GM19043 (cell line): ENCODE results near the gene EVX1.

Experiments used
- ATAC-seq: cut with Tn5 transposase; IDR thresholded peaks from one replicate; pipeline ENCODE4 v1.9.1; 2021; ENCODE audit warnings: low read depth; ENCODE audit not compliant: unreplicated experiment

EVX1 gene

DNA sequence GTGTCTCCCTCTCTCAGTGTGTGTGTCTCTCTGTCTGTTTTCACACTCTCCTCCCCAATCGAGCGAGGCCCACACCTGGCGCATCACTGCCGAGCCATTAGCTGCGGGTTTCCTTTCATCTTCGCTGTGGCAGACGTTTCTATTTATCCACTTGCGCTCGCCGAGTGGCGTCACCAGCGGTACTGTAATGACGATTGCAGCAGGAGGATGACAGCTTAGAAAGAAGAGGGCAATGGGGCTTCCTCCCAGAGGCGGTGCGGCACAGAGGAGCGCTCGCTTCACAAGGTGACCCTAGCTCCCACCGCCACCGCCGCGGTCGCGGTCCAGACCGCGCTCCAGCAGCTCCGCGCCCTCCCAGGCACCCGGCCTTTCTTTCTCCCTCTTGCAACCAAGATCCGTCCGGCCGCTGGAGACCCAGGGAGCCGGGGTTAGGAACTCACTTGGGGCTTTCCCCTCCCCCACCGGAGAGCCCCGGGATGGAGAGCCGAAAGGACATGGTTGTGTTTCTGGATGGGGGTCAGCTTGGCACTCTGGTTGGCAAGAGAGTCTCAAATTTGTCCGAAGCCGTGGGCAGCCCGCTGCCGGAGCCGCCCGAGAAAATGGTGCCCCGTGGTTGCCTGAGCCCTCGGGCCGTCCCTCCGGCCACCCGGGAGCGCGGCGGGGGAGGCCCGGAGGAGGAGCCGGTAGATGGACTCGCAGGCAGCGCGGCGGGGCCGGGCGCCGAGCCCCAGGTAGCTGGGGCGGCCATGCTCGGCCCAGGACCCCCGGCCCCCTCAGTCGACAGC is at the start of gene EVX1:
TSS of gene EVX1 (plus strand) at position 248 of the 785 bp plus-strand sequence. CDS start at position 477, 229 bp downstream.
- no peak for ATAC-seq

DNA sequence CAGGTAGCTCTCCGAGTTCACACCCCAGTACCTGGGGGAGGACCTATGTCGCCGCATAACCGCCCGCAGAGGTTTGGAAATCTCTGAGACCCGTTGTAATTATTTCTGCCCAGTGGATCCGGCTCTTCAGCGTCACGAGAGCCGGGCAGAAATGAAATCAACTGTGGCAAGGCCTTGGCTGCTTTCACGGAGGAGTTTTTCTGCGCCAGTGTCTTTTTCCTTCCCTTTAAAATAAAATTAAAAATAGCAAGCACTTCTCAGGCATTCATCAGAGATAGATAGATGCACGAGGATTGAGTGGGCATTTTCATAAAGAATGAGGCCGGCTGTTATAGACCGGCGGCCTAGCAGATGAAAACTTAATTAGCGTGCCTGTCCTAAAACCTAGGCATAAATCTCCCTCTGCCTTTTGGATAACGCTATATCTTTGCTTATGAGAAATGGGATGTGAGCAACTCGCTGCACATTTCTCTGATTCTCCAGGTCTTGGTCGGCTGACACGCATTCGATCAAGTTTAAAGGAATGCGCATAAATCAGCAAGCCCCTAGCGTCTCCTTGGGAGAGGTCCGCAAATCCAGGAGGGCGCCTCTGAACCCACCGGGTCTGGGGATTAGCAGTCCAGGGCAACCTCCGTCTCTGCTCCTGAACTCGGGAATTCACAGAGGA is 49.1 kb upstream of the EVX1 start:
- no peak for ATAC-seq

DNA sequence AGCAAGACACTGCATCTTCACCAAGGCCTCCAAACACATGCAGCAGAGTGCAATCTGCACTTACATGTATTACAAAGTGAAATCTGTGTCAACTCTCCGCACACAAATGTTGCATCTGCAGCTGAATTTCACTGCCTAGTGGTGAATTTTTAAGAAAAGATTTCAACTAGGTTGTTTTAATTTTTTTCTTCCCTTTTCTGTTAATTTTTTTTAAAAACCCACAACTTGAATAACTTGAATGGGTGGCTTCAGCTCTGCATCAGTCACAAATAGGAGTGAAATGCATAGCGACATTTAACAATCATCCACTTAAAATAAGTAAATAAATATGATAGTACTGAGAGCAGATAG is 48.6 kb upstream of the EVX1 start:
- ATAC-seq: no peak

DNA sequence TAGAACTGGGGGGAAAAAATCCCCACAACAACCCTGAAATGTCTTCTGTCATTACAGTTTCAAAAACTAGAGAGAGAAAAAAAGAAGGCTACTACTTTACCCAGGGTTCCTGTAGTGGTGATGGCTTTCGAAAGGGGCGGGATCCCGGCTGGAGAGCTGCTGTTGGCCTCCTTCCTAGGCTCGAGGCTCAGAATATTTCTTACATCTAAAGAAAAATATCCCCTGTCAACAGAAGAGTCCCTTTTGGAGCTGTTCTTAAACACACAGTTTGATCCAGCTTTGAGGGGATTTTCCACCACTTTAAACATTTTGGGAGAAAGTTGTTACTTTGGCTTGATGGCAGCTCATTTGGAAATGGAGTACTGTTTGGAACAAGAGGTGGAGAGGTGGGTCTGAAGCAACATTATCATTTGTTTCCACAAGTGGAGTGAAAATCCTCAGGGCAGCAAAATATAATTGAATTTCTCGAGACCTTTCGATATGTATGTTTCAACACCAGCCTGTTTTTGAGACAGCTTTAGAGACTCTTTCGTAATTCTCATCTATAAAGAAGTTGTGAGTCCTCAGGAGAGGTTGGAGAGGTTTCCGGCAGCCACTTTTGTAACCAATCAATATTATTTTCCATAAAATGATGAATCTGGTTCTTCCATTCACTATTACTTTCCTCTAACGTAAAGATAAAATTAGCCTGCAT is 47.8 kb upstream of the EVX1 start:
- no peak for ATAC-seq

DNA sequence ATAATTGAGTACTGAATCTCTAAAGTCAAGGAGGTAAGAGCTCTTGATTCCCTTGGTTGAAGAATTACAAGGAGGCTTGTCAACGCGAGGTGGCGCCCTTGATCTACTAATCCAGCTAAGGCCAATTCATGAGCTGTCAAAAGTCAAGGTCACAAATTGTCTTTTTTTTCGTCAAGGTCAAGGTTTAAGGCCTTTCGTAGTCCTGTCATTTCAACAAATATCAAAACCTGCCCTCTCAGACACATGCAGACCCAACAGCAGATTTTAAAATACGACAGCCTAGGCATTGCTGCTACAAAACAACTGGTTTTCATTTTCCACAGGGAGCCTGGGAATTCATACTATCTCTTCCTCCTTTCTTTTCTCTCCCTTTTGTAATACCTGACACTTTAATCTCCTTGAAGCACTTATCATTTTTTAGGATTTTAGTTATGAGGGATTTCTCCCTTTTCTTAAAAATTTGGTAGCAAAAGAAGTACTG is 46.3 kb upstream of the EVX1 start:
- ATAC-seq: no peak

DNA sequence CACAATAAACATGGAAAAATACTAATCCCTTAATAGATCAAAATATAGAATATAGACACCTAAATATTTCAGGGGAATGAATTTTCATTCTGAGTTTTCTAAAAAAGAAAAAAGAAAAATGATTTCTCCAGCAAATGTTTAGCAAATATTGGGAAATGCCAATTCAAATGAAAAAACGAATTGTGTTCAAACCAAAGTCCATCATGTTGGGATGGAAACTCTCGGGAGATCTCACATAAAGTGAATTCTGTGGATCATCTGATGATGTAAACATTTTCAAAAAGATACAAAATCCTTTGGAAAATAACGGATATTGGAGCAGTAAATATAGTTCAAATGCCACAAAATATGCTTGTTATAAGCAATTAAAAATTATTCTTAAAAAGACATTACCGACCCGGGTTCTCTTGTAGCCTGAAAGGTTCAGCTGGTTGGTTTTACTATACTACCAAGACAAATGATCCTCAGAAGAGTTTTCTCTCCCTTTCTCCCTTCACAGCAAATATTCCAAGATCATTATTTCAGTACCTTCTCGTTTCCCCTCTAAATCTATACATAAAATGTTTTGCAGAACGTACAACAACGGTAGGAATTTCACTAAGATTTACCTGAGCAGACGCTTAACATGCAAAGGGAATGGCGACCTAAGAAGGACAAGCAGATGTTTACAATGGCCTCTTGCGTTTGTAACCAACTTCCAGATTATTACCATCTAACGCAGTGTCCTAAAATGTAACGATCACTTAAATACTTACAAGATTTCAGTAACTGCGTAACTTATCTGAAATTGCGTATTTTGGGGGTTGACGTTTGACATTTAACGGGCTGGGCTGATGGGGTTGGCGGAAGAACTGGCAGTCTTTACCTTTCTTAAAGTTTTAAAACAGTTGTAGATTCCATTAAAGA is 45.2 kb upstream of the EVX1 start:
- ATAC-seq: no peak

DNA sequence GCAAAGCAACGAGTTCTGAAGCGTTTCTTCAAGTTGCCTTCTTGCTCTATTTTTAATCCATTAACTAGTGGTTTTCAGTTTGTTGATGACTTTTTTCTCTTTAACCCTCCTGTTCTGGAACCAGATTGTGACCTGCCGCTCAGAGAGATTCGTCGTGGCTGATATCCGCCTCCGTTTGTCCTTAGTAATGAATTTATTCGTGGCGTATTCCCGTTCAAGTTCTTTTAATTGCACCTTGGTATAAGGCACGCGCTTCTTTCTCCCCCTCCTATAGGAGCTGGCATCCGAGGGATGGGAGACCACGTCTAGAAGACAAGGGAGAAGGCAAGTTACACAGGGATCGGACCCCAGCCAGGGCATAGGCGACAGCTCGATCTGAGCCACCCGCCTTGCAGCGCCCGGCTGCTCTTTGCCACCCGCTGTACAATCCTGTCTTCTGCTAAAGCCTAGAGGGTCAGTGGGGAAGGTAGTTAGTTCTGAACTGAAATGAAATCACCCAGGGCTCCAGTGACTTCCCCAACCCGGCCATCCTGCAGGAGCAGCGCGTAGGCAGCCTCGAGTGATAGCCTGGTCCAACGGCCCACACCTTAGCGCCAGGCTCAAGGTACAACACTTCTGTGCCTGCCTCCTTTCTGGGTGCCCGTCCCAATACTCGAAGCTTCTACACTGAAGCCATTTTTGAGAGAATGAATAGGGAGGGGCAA is 44.3 kb upstream of the EVX1 start:
- no peak for ATAC-seq

DNA sequence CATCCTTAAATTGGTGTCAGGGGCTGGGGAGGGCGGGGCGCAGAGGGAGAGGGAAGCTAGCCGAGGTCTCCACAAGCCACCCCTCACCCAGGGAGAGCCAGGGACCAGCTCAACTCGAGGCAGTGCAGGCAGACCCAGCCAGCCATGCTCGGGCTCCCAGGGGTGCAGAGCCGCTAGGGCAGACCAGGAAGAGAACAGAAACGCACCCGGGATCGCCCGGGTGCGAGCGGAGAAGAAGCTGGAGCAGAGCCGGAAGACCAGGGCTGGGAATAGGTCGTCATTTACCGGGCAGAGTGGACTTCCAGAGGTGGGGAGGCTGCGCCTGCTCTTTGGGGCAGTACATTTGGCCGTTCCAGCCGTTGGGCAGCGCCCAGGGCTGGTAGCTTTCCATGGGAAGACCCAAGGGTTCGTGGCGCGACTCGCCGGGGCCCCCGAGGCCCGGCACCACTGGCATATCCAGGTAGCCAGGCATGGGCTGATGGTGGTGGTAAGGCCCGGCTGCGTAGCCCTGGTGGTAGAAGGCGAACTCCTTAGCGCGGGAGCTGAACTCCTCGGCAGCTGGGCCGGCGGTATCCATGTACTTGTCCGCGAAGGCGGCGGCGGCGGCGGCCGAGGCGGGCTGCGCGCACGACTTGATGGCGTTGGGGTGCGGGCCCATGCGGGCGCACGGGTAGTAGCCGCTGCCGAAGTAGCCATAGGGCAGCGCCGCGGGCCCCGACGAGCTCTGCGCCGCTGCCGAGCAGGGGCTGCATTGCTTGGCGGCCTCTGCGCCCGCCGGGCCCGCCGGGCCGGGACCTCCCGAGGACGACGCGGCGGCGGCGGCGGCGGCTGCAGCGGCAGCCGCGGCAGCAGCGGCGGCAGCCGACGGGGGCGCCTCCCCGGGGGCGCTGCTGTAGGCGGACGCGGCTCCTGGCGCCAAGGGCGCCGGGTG is 43.5 kb upstream of the EVX1 start:
- ATAC-seq: no peak

DNA sequence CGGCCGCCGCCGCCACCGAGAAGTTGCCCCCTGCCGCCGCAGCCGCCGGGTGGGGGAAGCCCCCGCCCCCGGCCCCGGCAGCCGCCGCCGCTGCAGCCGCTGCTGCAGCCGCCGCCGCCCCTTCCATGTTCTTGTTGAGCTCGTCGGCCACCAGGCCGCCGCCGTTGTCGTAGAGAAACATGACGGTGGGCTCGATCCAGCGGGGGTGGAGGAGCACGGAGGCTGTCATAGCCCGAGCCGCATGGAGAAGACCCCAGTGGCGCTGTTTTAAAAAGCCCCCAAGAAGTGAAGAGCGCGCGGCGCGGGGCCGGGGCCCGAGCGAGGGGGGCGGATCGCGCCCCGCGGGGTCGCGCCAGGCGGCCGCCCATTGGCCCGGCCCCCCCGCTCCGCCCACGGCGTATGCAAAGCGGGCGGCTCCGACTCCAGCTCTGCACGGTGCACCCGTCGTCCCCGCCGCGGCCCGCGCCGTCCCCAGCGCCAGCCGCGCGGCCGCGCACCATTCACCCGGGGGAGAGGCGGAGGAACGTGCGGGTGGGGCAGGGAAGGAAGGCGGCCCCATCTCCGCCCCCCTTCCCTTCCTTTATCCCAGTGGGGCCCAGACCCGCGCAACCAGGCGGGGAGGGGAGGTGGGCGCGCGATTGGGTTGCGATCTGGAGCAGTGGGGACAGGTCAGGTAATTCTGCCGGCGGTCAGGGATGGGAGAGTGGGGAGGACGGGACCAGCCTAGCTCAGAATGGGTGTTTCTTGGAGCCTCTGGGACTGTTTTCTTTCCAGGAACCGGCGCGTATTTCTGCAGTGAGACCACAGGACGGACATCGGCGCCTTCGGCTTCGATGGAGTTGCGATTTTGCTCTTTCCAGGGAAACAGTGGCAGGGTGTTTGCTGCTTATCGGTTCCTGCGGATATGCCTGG is 42.5 kb upstream of the EVX1 start, which contains the start of gene HOXA13:
TSS of gene HOXA13 (minus strand) at position 243 of the 912 bp plus-strand sequence. CDS start at position 229, 14 bp downstream.
- ATAC-seq: no peak

DNA sequence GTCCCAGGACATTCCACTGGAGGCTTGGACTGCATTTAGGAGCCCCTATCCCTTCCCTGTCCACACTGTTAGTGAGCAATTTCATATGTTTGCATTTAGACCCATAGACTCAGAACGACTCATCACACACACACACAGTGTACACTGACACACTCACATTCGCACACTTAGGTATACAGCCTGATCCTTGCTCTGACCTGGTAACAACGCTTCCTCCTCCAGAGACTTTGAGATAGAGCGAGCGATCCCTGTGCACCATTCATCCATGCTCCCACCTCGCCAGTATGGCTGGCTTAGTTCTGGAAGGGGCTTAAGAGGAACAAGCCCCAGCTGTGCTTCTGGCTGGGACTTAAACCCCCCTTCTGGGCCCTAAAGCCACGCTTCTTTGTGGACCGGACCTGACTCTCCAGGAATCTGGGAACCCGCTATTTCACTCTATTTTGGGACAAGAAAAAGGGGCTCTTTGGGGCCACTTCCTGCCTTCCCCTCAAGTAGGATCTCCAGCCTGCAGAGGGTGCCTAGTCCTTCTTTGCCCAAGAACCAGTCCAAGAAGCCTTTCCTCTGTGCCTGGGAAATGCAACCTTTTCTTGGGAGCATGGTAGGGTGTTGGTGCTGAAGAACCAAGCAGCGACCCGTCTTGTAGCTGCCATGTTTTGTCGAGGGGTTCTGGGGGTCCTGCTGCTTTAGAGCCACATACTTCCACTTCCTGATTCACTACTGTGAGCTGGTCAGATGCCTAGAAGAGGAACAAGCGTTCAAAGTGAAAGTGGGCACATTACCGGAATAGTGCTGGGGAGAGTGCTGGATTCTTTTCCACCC is 41.6 kb upstream of the EVX1 start:
- ATAC-seq: no peak

DNA sequence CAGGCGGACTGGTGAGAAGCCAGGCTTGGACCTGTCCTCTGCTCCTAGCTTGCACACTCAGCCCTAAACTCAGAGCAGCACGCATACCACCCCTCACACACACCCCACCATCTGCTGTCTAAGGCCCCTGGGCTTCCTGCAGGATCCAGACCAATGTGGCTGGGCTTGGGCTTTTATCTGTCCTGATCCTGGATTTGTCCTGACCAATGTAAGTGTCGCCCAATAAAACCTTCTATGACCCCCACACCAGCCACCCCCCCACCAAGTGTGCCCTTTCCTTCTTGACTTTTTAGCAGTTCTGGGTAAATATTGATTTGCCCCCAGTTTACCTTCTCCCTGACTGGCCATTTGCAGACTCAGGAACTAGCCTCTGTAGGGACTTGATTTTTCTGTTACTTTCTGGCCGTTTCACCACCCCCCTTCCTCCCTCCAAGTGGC is 41.0 kb upstream of the EVX1 start:
- no peak for ATAC-seq

DNA sequence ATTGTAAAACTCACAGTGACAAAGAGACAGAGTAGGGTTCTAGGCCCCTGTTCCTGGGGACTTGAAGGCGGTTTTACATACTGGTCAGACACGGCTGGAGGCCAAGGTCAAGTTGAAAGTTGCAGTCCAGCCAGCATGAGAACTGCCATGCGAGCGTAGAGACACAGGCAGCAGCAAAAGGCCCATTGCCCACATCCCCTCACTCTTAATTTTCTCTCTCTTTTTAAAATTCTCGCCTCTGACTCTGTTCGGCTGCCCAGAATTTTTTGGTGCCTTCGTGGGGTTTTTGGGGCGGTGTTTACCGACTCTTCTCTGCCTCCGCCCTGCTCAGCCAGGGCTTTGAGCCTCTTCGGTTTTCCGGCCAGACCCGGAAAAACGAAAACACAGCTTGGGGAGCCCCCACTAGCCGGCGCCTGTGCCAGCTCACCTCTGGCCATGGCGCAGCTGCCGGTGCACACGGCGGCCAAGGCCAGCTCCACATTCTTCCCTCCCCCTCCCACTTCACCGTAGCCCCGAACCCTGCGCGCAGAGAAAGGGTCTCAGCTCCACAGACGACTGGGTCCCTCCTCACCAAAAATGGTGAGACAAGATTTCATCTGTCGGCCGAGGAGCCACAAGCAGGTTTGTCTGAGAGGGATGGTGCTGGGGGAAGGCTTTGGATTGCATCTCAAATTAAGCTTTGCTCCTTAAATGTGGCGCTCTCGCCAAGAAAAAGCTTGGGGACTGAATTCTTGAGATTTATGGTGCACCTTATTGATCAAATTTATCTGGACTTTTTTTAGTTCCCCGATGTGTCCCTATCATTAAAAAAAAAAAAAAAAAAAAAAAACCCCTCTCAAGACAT is 40.4 kb upstream of the EVX1 start:
- ATAC-seq: no peak

DNA sequence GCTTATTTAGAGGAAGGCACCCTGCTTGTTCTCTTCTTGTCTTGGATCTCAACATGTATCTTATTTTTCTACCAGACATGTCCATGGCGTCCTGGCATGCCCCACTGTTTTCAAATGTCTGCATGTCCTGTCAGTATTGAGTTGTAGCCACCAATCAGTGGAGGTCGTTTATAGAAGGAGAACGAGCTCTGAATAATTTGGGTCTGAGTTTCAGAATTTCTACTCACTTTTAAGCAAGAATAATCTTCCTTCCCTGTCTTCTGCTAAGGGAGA is 39.8 kb upstream of the EVX1 start:
- no peak for ATAC-seq

DNA sequence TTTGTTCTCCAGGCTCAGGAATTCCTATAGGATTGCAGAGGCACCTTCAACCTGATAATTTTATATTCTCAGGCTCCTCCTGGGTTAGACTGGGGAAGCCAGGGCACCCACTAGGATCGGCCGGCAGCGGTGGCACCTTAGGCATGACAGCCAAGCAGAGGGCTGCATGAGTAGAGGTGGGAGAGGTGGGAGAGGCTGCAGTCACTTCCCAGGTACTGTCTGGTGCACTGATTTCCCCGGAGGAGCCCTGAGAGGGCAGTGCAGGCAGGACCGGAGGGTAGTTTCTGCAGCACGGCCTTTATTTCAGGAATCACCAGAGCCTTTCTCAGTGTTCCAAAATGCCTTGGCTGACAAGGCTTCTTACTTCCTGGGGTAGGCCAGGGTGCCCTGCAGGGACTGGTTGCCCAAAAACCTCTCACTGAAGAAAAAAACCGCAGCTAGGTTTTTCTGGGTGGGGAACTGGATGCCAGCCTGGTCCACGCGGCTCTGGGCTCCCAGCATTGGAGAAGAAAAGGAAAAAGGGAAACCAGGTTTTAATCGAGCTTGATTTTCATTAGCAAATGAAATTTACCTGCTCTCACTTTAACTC is 39.1 kb upstream of the EVX1 start:
- no peak for ATAC-seq

DNA sequence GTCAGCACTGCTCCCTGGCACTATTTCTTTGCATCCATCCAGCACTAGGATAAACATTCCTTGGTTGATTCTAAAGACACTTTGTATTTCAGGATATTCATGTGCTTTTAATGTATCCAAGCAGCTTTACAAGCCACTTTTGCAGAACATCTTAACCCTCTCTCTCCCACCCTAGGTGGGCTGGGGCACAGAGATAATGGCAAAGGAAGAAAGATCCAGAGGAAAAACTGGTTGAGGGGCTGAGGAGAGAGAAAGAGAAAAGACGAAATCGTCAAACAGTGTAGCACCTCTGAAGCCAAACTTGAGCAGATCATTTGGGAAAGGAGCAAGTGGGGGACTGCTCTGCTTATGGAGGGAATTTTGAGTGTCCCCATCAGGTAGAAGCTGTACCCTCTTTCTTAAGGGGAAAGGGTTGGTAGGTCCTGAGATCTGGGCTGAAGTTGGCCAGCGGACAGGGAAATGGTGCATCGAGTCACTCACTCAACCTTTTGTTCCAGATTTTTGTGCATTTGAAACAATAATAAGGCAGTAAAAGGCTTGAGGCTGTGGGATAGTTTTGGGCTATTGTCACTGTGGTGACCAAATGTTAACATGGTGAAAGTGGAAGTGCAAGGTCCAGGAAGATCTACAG is 38.5 kb upstream of the EVX1 start:
- no peak for ATAC-seq
